AG09309 (cell line): Measurements from ENCODE around the gene CCNJL.

Experiments used
- DNase-seq: peaks from one replicate; pipeline ENCODE4 v3.0.0-alpha.2; 2010; ENCODE audit warnings: low read depth
- H3K4me3 ChIP-seq: 2 replicates; pipeline ENCODE4 v1.5.1; 2011; ENCODE audit warnings: mild to moderate bottlenecking, low read depth, low read length, moderate library complexity; ENCODE audit not compliant: control insufficient read depth
- CTCF ChIP-seq: IDR thresholded peaks from 2 replicates; pipeline ENCODE4 v1.5.1; 2011; ENCODE audit warnings: mild to moderate bottlenecking, low read depth, low read length, inconsistent platforms; ENCODE audit not compliant: insufficient read depth, control insufficient read depth; ENCODE audit errors: missing control alignments

CCNJL gene

DNA sequence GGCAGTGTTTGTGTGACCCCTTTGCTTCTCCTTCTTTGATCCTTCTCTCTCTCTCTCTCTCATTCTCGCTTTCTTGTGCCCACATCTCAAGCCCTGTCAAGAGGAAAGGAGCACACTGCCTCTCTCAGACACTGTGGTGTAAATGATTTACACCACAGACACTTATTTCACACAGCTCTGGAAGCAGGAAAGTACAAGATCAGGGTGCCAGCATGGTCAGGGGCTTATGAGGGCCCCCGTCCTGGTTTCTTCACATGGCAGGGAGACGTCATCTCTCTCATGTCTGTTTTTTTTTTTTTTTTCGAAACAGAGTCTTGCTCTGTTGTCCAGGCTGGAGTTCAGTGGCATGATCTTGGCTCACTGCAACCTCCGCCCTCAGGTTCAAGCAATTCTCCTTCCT is 76.6 kb downstream of the CCNJL start:
- H3K4me3 ChIP-seq = no peak overlapping the region
- TF ChIP-seq CTCF = no peak
- DNase-seq = no peak

GRCh38 chr5:160233215-160233614 is 79.1 kb downstream of the CCNJL start:
- DNase-seq = no peak
- no peak overlapping the region for H3K4me3 ChIP-seq
- no peak for TF ChIP-seq CTCF

DNA sequence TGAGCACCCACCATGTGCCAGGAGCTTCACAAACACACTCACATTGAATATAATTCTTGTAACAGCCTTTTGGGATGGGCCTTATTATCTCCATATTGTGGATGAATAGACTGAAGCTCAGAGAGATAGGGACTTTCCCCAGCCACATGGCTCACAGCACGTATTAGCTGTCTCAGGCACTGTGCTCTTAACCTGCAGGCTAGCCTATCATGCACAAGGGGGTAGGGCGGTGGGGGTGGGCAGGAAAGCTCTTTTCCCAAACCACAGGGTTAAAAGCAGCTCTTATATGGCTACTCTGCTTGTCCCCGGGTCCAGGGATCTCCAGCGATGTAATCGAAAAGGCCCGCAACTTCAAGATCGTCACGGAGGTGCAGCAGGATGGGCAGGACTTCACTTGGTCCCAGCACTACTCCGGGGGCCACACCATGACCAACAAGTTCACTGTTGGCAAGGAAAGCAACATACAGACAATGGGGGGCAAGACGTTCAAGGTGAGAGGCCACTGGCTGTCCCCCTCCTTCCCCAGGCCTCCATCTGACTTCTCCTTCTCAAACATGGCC is 80.5 kb downstream of the CCNJL start:
- no peak for TF ChIP-seq CTCF
- no peak overlapping the region for H3K4me3 ChIP-seq
- no peak for DNase-seq

DNA sequence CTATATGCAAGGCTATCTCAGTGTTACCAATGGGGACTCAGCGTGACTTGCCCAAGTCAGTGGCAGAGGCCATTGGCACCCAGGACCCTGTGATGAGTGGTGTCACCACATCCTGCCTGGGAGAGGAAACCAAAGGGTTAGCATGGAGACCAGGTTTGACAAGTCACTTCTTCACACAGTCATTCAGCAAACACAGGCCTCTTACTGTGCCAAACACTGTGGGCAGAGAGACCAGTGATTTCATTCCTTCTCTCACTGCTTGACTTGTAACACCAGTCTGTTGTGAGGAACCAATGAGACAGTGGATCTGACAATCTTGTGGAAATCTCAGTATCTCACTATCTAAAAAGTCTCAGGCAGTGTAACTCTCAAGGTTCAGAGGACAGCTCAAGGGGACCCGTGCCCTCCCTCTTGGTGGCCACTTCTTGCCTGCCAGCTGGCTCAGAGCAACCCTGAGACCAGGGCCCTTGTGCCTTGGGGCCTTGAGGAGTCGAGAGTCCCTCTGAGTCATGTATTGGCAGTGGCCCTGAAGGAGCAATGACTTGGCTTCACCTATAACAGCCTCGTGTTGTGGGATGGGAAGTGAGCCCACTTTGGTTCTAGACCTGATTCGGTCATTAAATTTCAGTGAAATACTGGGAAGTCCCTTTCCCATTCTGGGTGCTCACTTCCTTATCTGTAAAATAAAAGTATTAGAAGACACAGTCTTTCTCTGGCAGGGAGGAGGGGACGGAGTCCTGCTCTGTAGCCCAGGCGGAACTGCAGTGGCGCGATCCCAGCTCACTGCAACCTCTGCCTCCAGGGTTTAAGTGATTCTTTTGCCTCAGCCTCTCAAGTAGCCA is 81.5 kb downstream of the CCNJL start:
- TF ChIP-seq CTCF = no peak
- DNase-seq = no peak
- no peak overlapping the region for H3K4me3 ChIP-seq

- TF ChIP-seq CTCF = no peak
Observed at GRCh38 chr5:160229190-160229742, 83.1 kb downstream of the CCNJL start, which contains the start of gene FABP6. TSS of gene FABP6 (plus strand) at chr5:160229506. CDS start at chr5:160229558, 52 bp downstream.

GRCh38 chr5:160227012-160227411 is 85.4 kb downstream of the CCNJL start:
- no peak for TF ChIP-seq CTCF
- no peak for DNase-seq
- H3K4me3 ChIP-seq = no peak overlapping the region

More at GRCh38 chr5:160229190-160229742, 83.1 kb downstream of the CCNJL start, which contains the start of gene FABP6:
- H3K4me3 ChIP-seq = no peak within 1 kb of the TSS
- no peak for DNase-seq
